GM19035 (cell line): Measurements from ENCODE around the gene BEGAIN.

ENCODE experiments used
- ATAC-seq: cut with Tn5 transposase; IDR thresholded peaks from one replicate; pipeline ENCODE4 v1.9.1; 2021; ENCODE audit not compliant: unreplicated experiment

Gene BEGAIN

GRCh38 chr14:100582496-100583165, 4.6 kb downstream of the BEGAIN start:
- ATAC-seq, result no peak

GRCh38 chr14:100581228-100582145, 5.7 kb downstream of the BEGAIN start:
- no peak for ATAC-seq

DNA sequence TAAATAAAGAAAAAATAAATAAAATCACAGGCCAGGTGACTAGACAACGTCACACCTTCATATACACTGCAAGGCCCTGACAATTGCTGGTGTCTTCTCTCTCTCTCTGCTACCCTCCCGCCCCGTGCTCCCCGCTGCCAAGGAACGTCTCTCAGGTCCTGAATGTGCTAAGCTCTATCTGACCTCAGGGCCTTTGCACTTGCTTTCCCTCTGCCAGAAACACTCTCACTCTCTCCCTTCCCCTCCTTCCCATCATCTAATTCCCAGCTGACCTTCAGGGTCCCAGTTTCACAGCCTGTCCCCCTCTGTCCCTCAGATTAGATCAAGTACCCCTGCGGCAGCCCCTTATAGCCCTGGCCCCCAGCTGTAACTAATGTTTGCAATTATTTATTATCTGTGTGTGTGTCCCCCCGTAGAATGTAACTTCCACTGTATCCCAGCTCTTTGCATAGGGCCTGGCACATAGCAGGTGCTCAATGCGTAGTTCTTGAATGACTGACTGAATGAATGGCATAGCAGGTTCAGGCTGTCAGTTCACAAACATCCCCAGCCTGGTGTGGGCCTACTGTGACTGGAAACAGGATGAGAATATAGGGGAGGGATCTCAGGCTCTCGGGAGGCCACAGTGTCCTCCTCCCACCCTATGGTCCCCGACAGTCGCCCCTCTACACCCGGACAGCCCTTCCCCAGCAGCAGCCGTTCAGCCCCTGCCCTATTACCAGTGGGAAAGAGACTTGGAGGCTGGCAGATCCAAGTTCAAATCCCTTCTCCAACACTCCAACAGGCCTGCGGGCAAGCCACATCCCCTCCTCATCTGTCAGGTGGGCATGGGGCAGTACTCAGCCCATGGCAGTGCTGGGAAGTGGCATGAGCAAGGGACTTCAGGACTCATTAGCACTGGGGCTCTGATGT, 6.6 kb downstream of the BEGAIN start:
- ATAC-seq, result no peak

GRCh38 chr14:100578552-100578951, 8.7 kb downstream of the BEGAIN start:
- no peak for ATAC-seq

- no peak for ATAC-seq
Measured at GRCh38 chr14:100577986-100578431, 9.2 kb downstream of the BEGAIN start.

DNA sequence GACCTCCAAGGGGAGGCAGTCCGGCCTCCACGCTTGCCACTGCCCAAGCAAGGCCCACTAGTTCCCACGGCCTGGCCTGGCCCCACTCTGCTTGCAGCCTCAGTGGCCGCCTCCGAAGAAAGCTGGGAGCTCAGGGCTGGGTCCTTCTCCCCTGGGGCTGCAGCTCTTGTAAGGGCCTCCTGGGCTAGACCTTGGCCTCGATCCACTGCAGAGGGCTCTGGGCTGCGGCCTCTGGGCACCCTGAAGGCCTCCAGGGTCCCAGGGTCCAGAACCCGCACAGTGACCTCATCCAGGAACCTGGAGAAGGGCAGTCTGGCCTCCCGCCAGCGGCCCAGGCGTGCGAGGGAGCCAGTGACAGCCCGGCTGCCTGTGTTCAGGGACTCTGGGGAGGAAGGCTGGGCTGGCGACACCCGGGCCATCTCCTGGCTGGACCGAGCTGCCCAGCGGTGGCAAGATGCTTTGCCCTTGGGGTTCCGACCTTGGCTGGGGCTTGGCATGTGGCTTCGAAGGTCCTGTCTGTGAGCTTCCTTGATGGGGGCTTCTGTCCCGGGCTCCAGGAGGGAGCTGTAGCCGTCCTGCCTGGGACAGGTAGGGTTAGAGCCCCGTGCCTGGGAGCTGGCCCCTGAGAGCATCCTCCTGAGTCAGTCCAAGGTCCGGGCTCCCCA, 9.8 kb downstream of the BEGAIN start:
- no peak for ATAC-seq

DNA sequence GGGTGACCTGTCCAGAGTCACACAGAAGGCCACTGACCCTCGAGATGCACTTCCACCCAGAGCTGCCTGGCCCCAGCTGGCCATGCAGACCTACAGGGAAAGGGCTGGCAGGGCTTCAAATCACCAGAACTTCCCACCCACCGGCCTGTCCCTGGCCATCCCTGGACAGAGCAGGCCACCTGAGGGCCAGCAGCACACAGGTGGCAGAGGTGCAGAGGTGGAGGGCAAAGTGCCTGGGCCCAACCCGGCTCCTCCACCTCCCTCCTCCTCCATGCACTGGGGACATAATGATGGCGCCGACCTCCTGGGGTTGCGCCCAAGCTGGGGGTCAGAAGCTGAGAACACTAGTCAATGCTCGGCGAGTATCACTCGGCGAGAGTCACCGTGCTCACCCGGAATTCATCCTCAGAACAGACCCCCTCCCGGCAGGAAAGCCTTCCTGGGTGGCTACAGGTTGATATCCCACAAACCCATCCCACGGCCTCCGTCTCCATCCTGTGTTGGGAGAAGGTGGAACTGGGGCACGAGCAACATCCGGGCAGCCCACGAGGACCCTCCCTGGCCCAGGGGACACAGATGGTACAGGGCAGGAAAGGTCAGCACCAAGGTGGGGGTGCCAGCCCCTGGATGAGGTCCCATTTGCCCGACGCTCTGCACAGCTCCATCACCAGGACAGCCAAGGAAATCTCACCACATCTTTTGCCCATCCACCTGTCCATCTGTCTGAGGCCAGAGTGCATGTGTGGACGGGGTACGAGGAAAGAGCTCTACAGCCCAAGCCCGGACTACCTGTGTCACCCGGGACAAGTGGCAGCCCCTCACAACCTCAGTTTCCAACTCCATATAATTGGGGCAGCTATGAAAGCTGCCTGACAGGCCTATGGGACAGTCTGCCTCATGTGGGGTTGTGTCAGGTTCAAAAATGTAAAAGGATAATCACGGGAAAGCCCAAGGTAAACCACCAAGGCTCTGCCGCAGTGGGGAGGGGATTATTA, 10.8 kb downstream of the BEGAIN start:
- no peak for ATAC-seq

GRCh38 chr14:100575266-100575995, 11.8 kb downstream of the BEGAIN start:
- ATAC-seq, result no peak

DNA sequence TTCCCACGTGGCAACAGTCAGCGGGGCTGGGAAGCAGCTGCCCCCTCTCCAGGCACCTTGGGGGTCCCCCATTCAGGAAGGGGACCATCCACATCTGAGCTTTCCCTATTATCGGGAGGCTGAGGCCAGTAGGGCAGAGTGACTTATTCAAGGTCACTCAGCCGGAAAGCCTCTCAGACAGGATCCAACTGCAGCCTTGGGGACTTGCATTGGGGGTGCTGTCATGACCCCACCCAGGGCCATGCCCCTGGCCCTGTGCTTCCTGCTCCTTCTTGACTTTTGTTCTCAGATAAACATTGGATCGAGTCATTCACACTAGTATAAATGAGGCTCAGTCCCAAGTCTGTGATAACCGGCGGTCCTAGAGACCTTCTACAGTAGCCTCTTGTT, 12.6 kb downstream of the BEGAIN start:
- ATAC-seq, result no peak

- ATAC-seq, result no peak
Measured at GRCh38 chr14:100573757-100574641, 13.2 kb downstream of the BEGAIN start.

DNA sequence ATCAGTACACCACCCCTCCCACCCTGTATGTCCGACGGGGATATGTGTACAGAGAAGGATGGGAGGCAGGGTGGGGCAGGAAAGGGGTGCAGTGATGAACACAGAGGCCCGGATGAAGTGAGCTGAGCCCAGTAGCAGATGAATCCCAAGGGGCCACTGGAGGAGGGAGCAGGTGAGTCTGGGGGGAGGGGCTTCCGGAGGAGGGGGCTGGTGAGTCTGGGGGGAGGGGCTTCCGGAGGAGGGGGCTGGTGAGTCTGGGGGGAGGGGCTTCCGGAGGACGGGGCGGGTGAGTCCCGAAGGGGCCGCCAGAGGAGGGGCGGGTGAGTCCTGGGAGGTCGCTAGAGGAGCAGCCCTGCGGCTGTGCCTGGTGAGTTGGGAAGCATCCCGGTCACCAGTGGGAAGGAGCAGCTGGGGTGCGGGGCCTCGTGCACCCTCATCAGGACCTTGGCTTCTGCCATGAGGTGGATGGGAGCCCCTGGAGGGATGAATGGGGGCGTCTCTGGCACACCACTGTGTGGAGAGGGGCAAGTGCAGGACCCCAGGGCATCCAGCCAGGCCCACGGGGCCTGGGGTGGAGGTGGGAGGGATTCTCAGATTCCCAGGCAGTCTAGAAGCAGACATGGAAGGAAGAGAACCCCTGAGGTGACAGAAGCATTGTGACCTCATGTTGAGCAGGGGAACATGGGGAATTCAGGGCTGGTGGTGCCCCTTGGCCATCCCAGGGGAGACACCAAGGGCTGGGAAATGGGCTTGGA, 14.0 kb downstream of the BEGAIN start:
- no peak for ATAC-seq

- no peak for ATAC-seq
Measured at GRCh38 chr14:100572543-100572942, 14.7 kb downstream of the BEGAIN start.

- no peak for ATAC-seq
Measured at GRCh38 chr14:100571837-100572236, 15.4 kb downstream of the BEGAIN start.

GRCh38 chr14:100570726-100571454, 16.3 kb downstream of the BEGAIN start:
- ATAC-seq, result no peak

- no peak for ATAC-seq
Measured at GRCh38 chr14:100569734-100570286, 17.4 kb downstream of the BEGAIN start.
